ENCODE measurements around the gene HSD17B12.

HSD17B12 gene

DNA sequence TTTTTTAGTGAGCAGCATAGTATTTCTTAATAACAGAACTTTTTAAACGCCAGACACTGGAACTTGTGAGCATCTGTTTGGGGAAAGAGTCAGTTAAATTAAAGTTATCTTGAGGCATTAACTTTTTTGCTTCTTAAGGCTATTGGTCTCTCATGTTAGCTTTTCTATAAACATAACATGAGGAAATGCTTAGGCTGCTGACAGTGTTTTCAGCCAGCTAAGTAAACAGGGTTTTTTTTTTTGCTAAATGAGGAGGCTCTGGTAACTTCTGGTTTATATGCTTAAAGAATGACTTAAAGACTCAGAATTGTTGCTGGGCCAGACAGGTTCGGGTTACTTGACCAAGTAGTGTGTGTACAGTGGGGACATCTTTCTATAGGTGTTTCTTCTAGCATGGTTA, 104.3 kb downstream of the HSD17B12 start:
- no peaks in the 10 kb centered on the region for H3K27me3 ChIP-seq (ENCODE audit: control insufficient read depth, insufficient read depth, low read length)
- H3K4me1 ChIP-seq, result no peaks in the 10 kb centered on the region
- no peak overlapping the region for H3K4me3 ChIP-seq (ENCODE audit: low read depth, low read length)
- TF ChIP-seq CTCF (IDR thresholded peaks at IDR 0.05), result no peak
- H3K36me3 ChIP-seq (ENCODE audit: control insufficient read depth, insufficient read depth, low read length), result no peaks in the 10 kb centered on the region
- peaks cover 2% of the 10 kb centered on the region for H3K9me3 ChIP-seq (ENCODE audit: control insufficient read depth, low read length)
- no peaks in the 10 kb centered on the region for H3K79me2 ChIP-seq
- H3K27ac ChIP-seq, result no peak overlapping the region
- no peak overlapping the region for H3K4me2 ChIP-seq (ENCODE audit: low read length)
- H3K9ac ChIP-seq, result no peak overlapping the region
- no peak overlapping the region for H2AFZ ChIP-seq

DNA sequence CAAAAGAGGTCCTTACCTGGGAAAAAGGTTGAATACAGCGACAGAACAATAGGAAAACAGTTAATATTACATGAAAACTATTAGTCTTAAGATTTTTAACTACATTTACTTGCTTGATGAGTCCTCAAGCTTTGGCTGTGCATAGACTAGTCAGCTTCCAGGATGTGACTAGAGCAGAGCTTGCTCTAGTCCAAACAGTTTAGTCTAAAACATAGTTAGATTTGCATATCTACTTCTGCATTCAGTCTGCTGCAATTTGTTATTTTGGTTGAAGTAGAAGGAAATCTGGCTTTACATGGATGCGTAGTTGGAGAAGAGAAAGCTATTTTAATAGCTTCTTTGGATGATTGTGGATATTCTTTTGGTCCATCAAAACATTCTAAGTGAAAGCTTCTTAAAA, 104.8 kb downstream of the HSD17B12 start:
- H3K4me1 ChIP-seq, result no peaks in the 10 kb centered on the region
- no peak overlapping the region for H3K4me3 ChIP-seq (ENCODE audit: low read depth, low read length)
- H3K79me2 ChIP-seq, result no peaks in the 10 kb centered on the region
- TF ChIP-seq CTCF (IDR thresholded peaks at IDR 0.05), result no peak
- no peak overlapping the region for H3K9ac ChIP-seq
- no peaks in the 10 kb centered on the region for H3K36me3 ChIP-seq (ENCODE audit: control insufficient read depth, insufficient read depth, low read length)
- H2AFZ ChIP-seq, result no peak overlapping the region
- no peak overlapping the region for H3K4me2 ChIP-seq (ENCODE audit: low read length)
- no peak overlapping the region for H3K27ac ChIP-seq
- H3K27me3 ChIP-seq (ENCODE audit: control insufficient read depth, insufficient read depth, low read length), result no peaks in the 10 kb centered on the region
- peaks cover 2% of the 10 kb centered on the region for H3K9me3 ChIP-seq (ENCODE audit: control insufficient read depth, low read length)

GRCh38 chr11:43786016-43786415, 105.5 kb downstream of the HSD17B12 start:
- H3K9me3 ChIP-seq (ENCODE audit: control insufficient read depth, low read length), result peaks cover 2% of the 10 kb centered on the region
- no peak overlapping the region for H2AFZ ChIP-seq
- H3K27me3 ChIP-seq (ENCODE audit: control insufficient read depth, insufficient read depth, low read length), result no peaks in the 10 kb centered on the region
- TF ChIP-seq CTCF (IDR thresholded peaks at IDR 0.05), result no peak
- no peaks in the 10 kb centered on the region for H3K79me2 ChIP-seq
- no peak overlapping the region for H3K9ac ChIP-seq
- no peak overlapping the region for H3K4me2 ChIP-seq (ENCODE audit: low read length)
- H3K4me1 ChIP-seq, result no peaks in the 10 kb centered on the region
- H3K4me3 ChIP-seq (ENCODE audit: low read depth, low read length), result no peak overlapping the region
- H3K27ac ChIP-seq, result no peak overlapping the region
- H3K36me3 ChIP-seq (ENCODE audit: control insufficient read depth, insufficient read depth, low read length), result no peaks in the 10 kb centered on the region

GRCh38 chr11:43787824-43788223, 107.3 kb downstream of the HSD17B12 start:
- Histone ChIP-seq H3K9me3 (ENCODE audit: control insufficient read depth, low read length) (peaks cover 2% of the 10 kb centered on the region), H3K4me3 (ENCODE audit: low read depth, low read length) (no peak overlapping the region), H3K9ac (no peak overlapping the region), H3K36me3 (ENCODE audit: control insufficient read depth, insufficient read depth, low read length) (no peaks in the 10 kb centered on the region), H3K79me2 (no peaks in the 10 kb centered on the region), H3K27me3 (ENCODE audit: control insufficient read depth, insufficient read depth, low read length) (no peaks in the 10 kb centered on the region), H3K27ac (no peak overlapping the region), H3K4me2 (ENCODE audit: low read length) (no peak overlapping the region), H3K4me1 (no peaks in the 10 kb centered on the region), H2AFZ (no peak overlapping the region)
- TF ChIP-seq CTCF (IDR thresholded peaks at IDR 0.05), result no peak

- no peak overlapping the region for H3K4me2 ChIP-seq (ENCODE audit: low read length)
- no peak for TF ChIP-seq CTCF (IDR thresholded peaks at IDR 0.05)
- H3K27ac ChIP-seq, result no peak overlapping the region
- H2AFZ ChIP-seq, result no peak overlapping the region
- no peaks in the 10 kb centered on the region for H3K4me1 ChIP-seq
- no peaks in the 10 kb centered on the region for H3K27me3 ChIP-seq (ENCODE audit: control insufficient read depth, insufficient read depth, low read length)
- no peaks in the 10 kb centered on the region for H3K79me2 ChIP-seq
- H3K36me3 ChIP-seq (ENCODE audit: control insufficient read depth, insufficient read depth, low read length), result no peaks in the 10 kb centered on the region
- no peak overlapping the region for H3K9ac ChIP-seq
- peaks cover 2% of the 10 kb centered on the region for H3K9me3 ChIP-seq (ENCODE audit: control insufficient read depth, low read length)
- no peak overlapping the region for H3K4me3 ChIP-seq (ENCODE audit: low read depth, low read length)
These were observed 107.9 kb downstream of the HSD17B12 start for GRCh38 chr11:43788421-43788820.
